Measurements from ENCODE around the gene CAMSAP1. TPM values are rescaled to one million over a fixed set of nuclear protein-coding genes. Genes with fewer than 3 reads are reported as not detected.

The CAMSAP1 gene
- total and polyA plus RNA-seq, 11 donors: 10.9 to 38.3 (median 19.9) TPM

DNA sequence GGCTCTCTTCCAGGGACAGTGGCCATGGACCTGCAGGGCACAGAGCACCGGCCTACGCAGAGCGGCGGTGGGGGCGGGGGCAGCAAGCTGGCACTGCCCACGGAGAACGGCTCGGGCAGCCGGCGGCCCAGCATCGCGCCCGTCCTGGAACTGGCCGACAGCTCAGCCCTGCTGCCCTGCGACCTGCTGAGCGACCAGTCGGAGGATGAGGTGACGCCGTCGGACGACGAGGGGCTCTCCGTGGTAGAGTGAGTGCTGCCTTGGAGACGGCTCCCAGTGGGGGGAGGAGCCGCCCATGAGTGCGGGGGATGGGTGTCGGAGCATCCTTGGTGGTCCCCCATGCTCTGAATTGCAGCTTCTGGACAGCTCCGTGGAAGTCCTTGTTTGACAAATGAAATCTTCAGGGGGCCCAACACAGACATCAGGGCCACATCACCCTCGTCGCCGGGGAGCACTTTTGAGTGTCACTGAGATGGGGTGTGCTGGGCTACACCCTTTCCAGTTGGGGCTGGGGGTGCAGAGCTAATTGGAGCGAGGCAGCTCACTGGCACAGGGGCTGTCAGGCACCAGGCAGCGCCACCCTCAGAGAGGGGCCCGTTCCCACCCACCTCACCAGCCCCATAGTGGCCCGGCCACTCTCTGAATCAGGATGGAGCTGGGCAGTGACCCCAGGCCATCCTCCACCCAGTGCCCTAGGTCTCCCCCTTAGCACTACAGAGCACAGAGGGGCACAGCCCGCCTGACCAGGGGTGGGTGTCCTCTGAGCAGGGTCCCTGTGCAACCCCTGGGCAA is 134.4 kb downstream of the CAMSAP1 start:
- intact Hi-C loops (cut with DNase I): no loop called here
- no peaks in the 10 kb centered on the region for H3K36me3 ChIP-seq
- no peak for DNase-seq
- H3K4me1 ChIP-seq: no peaks in the 10 kb centered on the region
- H3K9me3 ChIP-seq: no peaks in the 10 kb centered on the region
- no peak overlapping the region for H3K4me3 ChIP-seq
- no peak for ATAC-seq
- no peak overlapping the region for H3K27ac ChIP-seq
- 60 to 81% (median 73%) methylated on average over 20 to 36 of the region's 36 CpGs for WGBS, 4 donors
- no peak for TF ChIP-seq POLR2A (IDR thresholded peaks at IDR 0.05)
- TF ChIP-seq, protein P1, sequence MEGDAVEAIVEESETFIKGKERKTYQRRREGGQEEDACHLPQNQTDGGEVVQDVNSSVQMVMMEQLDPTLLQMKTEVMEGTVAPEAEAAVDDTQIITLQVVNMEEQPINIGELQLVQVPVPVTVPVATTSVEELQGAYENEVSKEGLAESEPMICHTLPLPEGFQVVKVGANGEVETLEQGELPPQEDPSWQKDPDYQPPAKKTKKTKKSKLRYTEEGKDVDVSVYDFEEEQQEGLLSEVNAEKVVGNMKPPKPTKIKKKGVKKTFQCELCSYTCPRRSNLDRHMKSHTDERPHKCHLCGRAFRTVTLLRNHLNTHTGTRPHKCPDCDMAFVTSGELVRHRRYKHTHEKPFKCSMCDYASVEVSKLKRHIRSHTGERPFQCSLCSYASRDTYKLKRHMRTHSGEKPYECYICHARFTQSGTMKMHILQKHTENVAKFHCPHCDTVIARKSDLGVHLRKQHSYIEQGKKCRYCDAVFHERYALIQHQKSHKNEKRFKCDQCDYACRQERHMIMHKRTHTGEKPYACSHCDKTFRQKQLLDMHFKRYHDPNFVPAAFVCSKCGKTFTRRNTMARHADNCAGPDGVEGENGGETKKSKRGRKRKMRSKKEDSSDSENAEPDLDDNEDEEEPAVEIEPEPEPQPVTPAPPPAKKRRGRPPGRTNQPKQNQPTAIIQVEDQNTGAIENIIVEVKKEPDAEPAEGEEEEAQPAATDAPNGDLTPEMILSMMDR (IDR thresholded peaks at IDR 0.05): no peak
- H3K27me3 ChIP-seq: peaks cover 0 to 4% (median 0%) of the 10 kb centered on the region in 9 donors

DNA sequence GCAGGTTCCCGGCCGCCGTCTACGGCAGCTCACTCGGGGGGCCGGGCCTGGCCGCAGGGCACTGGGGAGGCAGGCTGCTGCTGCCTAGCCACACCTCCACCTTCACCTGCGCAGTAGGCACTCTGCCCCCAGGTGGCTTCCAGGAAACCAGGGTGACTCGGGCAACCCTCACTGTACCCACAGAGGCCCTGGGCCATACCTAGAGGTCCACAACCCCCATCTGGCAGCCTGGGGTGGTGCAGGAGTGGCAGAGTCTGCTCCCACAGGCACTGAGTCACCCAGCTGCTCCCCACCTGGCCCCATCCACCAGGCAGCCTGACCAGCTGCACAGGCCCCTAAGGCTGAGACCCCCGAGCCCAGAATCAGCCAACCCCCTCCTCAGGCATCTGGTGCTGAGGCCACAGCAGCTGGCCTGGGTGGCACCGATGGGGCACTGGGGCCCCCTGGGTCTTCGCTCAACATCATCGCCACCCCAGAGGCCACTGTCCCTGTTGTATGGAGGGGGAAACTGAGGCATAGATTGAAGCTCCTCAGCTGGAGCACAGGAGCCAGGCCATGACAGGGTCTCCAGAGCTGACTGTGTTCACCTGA is 135.2 kb downstream of the CAMSAP1 start:
- WGBS, 4 donors: 83 to 94% (median 90%) methylated on average over 11 to 13 of the region's 13 CpGs
- peaks cover 0 to 4% (median 0%) of the 10 kb centered on the region in 9 donors for H3K27me3 ChIP-seq
- TF ChIP-seq, protein P1 (IDR thresholded peaks at IDR 0.05): no peak
- no peak for TF ChIP-seq POLR2A (IDR thresholded peaks at IDR 0.05)

DNA sequence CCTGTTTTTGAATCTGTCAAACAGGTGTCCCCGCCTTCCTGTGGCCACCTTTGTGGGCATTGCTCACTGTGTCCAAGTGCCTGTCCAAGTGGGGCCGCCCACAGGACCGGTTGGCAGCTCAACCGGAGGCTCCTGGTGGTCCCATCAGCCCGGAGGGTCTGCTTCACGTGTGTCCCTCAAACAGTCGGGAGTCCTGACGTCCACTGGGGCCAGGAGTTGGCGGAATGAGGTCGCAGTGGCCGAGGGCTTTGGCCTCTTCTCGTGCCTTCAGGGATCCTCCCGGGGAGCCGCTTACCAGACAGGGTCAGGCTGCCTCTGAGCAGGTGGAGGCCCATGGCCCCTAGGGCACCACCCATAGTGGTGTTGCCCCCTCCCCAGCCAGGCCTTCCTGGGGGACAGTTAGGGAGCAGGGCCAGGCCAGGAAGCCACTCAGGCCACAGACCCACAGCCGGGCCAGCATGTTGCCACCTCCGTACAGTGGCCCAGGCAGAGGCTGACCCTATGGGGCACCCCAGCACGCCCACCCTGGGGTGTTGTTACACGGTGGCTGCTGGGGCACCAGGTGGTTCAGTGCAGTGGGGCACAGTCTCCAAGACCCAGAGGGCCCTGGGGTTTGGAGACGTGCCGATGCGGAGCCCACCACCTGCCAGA is 135.8 kb downstream of the CAMSAP1 start:
- H3K27me3 ChIP-seq: peaks cover 0 to 4% (median 0%) of the 10 kb centered on the region in 9 donors
- DNase-seq (no peak), ATAC-seq (no peak)
- H3K9me3 ChIP-seq: peaks cover 0 to 3% (median 0%) of the 10 kb centered on the region in 12 donors
- H3K27ac ChIP-seq: no peak overlapping the region
- WGBS, 4 donors: 87 to 91% (median 90%) methylated on average over 5 to 21 of the region's 21 CpGs
- H3K4me3 ChIP-seq: no peak overlapping the region
- no peaks in the 10 kb centered on the region for H3K4me1 ChIP-seq
- intact Hi-C loops (cut with DNase I): no loop called here
- no peaks in the 10 kb centered on the region for H3K36me3 ChIP-seq
- no peak for TF ChIP-seq POLR2A (IDR thresholded peaks at IDR 0.05)
- TF ChIP-seq, protein P1 (IDR thresholded peaks at IDR 0.05): no peak

More for the DNA sequence above, 135.2 kb downstream of the CAMSAP1 start:
- intact Hi-C loops (cut with DNase I): no loop called here
- Histone ChIP-seq H3K27ac (no peak overlapping the region), H3K4me1 (no peaks in the 10 kb centered on the region), H3K9me3 (no peaks in the 10 kb centered on the region), H3K4me3 (no peak overlapping the region), H3K36me3 (no peaks in the 10 kb centered on the region)
- no peak for ATAC-seq
- DNase-seq: no peak

DNA sequence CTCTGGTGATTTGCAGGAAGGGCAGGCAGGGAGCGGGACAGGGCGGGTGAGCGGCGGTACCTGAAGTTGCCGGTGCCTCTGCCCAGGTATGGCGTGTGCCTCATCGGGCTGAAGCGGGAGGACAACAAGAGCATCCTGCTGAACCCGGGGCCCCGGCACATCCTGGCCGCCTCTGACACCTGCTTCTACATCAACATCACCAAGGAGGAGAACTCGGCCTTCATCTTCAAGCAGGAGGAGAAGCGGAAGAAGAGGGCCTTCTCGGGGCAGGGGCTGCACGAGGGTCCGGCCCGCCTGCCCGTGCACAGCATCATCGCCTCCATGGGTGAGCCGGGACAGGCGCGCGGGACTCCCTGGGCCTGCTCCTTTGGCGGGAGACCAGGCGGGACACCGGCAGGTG is 136.6 kb downstream of the CAMSAP1 start:
- intact Hi-C loops (cut with DNase I): no loop called here
- Histone ChIP-seq H3K9me3 (peaks cover 0 to 11% (median 0%) of the 10 kb centered on the region in 12 donors), H3K27me3 (peaks cover 0 to 4% (median 0%) of the 10 kb centered on the region in 9 donors), H3K4me3 (no peak overlapping the region), H3K36me3 (no peaks in the 10 kb centered on the region), H3K4me1 (no peaks in the 10 kb centered on the region), H3K27ac (no peak overlapping the region)
- ATAC-seq (no peak), DNase-seq (no peak)
- 88 to 95% (median 91%) methylated on average over 23 to 26 of the region's 26 CpGs for WGBS, 4 donors
- TF ChIP-seq, protein P1 (IDR thresholded peaks at IDR 0.05): no peak
- no peak for TF ChIP-seq POLR2A (IDR thresholded peaks at IDR 0.05)
